ENCODE data around the gene DMBX1.

- TF ChIP-seq CTCF (IDR thresholded peaks at IDR 0.05 in 8 of 11, conservative IDR thresholded peaks at IDR 0.05 in 3 of 11) = no peak
- TF ChIP-seq POLR2A (IDR thresholded peaks at IDR 0.05) = no peak
Observed at GRCh38 chr1:46452931-46453325, 36.7 kb upstream of the DMBX1 start.
